T1000 (cell line): ENCODE measurements around the gene ATXN1.
A peak's percentile ranks its signal among the peaks of the same experiment; 100 is the strongest.
"Not testable (repeated sequence)": the region's sequence is repeated elsewhere in the genome, so short reads cannot be mapped to it uniquely, and the experiment has no call there.

Experiments
- DNase-seq: peaks from one replicate; lab custom pipeline; 2025; ENCODE audit warnings: mixed read lengths; lab: John Stamatoyannopoulos, UW

ATXN1 gene

DNA sequence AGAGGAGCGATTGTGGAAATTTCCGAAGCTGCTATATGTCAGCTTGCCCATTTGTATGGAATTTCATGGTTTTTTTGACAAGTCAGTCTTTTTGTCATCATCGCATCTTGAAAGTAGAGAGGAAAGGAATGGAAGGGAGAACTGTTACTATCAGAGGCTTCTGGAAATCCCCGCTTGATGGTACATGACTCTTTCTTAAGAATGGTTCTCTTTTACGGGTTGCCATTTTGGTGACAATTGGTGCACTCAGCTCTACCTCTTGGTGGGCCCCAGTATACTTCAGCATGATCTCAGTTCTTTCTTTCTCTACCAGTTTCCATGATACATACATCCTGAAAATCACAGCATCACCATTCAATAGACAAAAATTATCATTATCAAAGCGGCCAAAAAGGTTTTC lies 146.0 kb downstream of the ATXN1 start:
- DNase-seq = not testable (repeated sequence)

DNA sequence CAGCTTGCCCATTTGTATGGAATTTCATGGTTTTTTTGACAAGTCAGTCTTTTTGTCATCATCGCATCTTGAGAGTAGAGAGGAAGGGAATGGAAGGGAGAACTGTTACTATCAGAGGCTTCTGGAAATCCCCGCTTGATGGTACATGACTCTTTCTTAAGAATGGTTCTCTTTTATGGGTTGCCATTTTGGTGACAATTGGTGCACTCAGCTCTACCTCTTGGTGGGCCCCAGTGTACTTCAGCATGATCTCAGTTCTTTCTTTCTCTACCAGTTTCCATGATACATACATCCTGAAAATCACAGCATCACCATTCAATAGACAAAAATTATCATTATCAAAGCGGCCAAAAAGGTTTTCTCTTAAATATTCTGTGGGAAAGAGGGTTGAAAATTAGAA lies 147.1 kb downstream of the ATXN1 start:
- DNase-seq = not testable (repeated sequence)

DNA sequence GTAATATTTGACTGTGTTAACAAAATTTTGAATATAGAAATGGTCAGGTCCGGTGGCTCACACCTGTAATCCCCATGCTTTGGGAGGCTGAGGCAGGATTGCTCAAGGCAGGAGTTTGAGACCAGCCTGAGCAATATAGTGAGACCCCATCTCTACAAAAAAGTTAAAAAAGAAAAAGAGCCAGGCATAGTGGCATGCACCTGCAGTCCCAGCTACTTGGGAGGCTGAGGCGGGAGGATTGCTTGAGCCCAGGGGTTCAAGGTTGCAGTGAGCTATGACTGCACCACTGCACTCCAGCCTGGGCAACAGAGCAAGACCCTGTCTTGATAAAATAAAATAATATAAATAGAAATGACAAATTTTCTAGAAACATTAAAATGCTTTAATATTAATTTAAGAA lies 147.8 kb downstream of the ATXN1 start:
- DNase-seq = not testable (repeated sequence)

DNA sequence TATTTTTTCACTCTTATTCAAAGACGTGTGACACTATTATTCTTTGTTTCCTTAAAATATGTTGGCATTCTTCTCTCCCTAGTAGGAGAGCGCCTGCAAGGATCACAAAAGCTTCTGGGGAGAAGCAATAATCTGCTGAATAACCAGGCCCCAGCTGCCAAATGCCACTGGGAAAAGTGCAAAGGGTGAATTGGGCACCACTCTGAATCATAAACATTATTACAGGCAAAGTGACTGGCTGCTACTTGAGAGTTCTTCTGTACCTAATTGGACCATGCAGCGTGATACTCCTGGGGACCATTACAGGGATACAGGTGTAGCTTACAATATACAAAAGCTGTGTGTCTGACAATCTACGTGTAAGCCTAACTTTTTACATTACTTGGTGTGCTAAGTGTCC lies 152.8 kb downstream of the ATXN1 start:
- DNase-seq = no peak

DNA sequence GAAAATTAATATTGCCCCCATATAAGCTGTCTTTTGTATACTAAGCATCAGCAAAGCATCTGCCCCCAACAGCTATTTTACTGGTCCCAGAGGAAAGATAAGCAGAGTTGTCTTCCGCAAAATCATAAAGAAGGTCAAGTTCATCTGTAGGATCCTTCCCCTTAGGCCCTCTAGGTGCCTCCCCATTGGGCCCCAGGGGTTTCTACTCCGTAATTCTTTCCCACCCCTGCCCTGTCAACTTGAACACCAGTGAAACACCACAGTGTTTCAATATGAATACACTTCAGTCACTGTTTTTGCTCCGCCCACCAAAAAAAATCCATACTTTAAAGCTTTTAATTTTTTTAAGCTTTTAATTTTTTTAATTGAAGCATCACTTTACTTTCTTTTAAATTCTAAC lies 159.2 kb downstream of the ATXN1 start:
- no peak for DNase-seq

DNA sequence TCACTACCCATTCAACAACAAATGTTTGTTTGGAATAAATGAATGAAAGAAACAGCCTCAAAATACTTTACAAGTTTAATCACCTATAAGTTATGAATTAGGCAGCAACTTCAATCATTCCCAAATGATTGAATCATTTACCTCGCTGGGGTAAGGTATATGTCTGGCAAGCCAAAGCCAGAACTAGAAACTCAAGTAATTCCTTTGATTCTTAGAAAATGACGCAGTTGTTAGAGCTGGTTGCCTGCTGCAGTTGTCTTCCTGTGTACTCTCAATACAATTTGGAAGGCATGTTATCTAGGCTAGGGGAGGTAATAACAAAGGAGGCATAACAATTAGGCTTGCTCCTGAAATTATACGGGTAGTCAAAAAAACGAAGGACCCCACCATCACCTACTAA lies 160.6 kb downstream of the ATXN1 start:
- no peak for DNase-seq

DNA sequence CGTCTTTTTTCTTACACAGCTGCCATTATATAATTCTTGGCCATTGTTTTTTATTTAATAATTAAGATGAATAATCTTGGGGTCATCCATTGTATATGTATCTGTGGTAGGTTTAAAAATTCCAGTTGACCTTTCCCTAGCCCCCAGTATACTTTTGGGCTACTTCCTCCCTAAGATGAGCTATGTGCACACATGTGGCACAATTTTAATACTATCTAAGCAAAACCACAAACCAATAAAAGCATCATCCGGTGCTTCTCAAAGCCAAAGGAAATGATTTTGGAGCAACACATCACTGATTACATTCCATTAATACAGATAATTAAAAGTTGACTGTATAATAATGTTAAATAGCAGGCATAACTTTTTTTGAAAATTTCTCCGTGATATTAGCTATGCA lies 161.2 kb downstream of the ATXN1 start:
- no peak for DNase-seq

DNA sequence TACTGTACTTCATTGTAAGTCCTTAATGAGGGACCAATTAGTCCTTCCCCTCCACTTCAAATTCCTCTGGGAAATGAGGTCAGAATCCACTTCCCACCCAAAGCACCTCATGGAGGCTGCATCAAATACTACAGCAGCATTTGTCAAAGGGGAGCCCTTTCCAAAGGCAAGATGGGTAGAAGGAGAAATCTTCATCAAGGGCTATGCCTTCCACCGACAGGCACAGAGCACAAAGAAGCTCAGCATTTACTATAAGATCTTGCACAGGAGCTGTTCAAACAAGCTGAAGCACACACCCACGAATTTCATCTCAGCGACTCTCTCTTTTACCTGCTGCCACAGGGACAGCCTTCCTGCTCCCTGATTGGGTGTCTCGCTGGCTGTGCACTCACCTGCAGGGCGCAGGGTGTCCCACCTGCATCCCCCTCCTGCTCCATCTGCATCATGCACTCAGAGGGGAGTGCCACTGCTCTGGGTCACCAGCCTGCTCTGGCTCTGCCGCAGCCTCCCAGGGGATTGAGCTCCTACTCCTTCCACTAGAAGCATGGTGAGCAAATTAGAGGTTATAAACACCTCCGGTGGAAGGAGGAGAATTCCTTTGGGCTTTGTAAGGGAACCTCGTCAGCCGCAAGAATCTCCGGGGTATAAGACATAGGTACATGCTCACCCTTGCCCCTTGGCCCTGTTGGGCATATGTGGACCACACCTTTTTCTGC lies 164.5 kb downstream of the ATXN1 start:
- DNase-seq = no peak

DNA sequence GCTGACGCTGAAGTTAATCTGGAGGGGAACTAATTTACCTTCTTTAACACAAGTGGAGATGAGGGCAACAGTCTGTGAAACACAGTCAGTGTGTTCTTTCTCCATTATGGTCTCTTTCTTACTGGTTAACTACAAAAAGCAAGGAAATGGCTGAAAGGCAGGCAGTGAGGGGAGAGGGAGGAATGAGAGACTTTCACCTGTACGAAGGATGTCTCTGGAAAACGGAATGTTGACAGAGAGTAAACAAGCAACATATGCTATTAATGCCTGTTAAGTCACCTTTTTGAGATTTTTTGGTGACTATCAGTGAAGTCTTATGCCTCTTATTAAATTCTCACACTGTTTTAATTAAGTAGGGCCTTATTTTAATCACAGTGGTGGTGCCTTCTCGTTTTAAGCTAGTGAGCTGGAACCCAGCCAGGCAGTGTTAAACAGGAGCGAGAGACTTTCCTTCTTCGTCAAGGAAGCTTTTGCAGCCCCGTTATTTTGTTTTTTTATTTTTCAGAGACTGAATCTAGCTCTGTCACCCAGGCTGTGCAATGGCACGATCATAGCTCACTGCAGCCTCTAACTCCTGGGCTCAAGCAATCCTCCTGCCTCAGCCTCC lies 165.6 kb downstream of the ATXN1 start:
- DNase-seq = no peak

DNA sequence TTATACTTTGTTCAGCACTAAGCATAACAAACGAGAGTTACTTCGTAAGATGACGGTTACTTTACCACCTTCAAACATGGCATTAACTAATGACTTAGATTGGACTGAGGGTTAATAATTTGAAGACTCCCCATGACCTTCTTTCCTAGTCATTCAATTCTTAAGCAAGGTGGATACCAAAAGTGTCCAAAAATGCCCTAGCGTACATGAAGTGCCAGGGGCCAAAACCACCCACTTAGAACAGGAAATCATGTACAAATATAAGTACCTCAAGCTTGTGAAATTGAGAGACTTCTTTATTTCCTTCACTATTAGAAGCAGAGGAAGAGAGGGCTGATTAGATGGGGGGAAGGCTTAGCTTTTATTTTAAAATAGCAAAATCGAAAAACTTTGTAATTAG lies 166.4 kb downstream of the ATXN1 start:
- DNase-seq = no peak

DNA sequence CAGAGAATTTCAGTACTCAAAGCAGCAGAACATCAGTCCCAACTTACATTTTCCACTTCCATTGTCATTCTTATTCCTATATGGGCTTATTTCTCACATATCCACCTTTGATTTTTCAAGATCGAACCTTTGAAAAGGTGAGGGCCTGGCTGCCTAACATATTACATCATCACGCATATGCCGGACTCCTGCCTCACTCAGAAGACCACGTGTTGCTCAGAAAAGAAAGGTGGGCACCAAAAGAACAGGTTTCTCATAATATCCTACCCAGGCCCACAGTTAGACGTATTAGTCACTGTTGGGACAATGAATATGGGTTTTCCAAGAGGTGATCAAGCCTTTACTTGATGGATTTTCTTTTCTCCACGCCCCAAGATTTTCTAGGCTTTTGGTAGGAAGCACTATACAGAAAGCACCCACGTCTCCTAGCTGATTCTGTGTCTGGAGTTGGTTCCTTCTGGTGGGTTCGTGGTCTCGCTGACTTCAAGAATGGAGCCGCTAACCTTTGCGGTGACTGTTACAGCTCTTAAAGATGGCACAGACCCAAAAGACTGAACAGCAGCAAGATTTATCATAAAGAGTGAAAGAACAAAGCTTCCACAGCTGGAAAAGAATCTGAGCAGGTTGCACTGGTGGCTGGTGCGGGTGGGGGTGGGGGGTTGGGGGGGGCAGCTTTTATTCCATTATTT lies 168.9 kb downstream of the ATXN1 start:
- no peak for DNase-seq

DNA sequence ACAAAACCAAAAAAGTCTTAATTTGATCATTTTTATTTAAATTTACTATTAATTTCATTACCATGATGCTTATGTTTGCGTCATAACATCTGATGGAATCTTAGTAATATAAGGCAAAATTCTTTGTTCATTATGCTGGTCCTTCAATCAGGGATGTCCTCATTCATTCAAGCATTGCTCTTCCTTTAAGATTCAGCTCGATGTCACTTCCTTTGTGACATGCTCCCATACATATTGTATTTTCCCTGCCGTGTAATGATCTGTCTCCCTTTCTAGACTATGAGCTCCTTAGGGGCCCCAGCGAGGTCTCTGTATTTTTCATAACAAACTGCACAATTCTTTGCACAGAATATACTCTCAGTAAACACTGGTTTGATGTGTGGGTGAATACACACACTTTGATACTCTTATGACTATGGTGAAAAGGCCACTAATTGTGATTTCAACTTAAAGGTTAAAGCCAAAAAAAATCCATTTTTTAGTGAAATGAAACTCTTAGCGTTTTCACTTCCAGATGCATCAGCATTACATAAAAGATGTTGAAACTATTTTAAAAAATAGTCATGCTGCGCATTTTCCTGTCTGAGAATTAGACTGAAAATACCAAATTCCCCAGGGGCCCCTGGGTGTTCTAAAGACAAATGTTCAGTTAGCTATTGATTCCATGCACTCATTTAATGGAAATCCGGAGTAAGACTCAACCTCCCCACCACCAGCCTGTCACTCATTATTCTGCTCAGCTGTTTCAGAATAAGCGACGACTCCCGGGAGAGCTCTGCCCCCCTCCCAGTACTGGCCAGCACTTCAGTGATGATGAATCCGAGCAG lies 169.7 kb downstream of the ATXN1 start:
- no peak for DNase-seq

DNA sequence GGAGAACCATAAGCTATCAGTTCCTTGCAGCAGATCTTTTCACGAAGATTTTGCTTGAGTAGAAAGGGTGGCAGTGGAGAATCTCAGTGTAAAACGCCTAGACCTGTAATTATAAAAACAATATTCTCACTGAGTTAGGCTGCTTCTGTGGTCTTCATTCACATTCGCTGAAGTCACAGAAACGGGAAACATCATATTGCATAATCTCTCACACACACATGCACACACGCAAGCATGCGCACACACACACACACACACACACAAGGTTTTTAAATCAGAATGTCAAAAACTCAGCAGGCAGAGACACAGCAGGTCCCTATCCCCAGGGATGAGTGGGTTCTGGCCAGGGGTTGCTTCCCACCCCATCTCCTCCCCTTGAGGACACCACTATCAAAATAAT lies 175.5 kb downstream of the ATXN1 start:
- no peak for DNase-seq

DNA sequence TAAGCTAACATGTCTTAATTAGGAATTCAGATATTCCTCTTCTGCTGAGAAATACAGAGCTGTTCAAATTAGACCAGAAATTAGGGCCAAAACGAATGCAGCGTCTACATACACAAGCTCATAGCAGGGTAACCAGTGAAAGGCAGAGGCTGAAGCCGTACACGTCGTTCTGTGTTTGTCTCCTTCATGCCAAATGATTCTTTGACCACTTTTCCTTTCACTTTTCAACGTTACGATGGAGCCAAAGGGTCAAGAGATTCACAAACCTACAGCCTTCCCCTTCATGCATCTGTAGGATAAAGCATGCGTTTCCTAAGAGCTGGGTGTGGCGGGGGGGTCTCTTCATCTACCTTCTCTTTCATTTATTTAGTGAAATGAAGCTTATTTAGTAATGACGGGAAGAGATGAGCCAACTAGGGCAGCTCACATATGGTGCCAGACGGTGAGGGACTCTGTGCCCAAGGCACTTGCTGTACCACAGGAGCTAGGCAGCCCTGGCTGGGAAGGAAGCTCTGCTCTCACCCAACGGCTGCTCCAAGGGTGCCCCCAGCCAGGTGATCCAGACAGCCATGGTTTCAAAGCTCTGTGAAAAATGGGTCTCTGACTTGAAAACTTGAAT lies 178.0 kb downstream of the ATXN1 start:
- no peak for DNase-seq

DNA sequence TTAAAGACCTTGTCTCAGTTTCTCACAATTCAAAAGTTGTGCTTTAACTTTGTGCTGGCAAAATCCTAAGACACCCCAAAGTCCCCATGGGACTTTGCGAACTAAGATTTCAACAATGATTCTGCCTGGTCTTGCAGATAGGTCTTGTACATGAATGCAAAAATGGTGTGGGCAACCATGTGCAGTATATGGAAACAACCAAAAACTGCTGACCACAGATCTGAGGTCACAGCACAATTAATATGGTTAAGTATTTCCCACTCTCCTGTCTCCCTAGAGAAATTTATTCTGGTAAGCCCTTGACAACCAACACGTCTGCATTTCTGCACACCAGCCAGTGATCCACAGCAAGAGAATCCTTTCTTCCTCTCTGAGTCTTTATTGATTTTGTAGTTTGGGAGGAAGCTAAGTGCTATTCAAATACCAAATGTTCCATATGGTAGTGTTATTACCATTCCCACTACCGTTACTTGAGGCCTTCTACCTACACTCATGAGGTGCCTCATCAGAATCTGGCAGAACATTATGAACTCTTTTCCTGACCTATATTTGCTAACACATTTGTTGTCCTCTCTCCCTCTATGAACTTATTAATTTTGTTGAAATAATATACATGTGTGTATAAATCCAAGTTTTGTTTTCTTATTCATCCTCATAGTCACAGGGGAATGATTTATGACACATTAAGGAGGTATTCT lies 178.7 kb downstream of the ATXN1 start:
- DNase-seq = no peak

DNA sequence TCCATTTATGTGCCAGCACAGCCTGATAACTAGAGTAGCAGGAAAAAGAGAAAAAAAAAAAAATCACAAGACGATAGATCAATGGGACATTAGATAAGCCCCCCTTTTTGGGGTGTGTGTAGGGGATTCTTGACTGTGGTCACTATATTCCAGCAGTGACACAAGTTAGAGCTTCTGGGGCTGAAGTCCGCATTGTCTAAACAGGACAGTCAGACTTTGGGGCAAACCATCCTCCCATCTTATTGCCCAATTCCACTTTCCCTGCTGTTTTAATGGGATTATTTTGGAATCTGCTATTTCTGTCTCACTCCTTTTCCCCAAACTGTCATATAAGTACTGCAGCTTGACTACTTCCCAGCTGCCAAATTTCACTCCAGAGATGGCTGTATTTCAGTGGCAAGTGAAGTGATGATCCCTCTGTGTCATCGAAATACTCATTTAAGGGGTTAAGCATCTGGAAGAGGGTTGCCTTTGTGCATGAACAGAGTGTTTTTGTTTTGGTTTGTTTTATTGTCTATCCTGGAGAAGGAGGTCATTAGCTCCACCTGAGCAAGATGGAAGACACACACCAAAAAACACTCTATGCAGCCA lies 182.5 kb downstream of the ATXN1 start:
- DNase-seq = no peak

DNA sequence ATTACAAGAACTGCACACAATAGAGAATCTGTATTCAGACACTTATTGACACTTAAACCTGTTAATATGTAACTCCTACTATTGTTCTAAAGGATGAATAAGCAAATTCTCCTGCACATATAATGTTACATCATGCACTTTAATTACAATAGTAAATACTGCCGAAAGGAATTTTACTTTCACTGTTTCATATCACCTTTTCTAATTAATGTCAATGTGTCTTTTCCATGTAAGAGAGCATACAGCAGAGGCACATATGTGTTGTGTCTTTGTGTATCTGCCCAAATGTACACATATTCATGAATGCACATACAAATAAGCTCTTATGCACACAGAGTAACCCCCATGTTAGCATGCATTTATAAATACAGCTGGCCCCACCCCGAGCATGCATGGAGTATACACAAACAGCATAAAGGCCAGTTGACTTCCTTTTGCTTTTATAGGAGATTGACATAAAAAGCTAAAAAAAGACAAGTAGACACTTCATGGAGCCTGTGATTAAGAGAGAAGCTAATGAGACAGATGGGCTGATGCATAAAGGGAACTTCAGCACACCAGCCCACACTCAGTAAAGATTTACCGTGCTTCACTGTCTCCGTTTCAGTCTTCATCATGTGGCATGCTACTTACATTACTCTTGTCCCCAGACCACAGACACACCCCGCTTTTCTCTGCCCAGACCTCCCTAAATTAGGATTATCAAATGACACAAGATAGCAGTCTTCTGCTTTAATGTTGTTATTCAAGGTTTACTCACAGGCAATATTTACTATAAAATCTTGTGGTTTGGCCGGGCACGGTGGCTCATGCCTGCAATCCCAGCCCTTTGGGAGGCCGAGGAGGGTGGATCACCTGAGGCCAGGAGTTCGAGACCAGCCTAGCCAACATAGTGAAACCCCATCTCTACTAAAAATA lies 184.6 kb downstream of the ATXN1 start:
- peak; percentile 9 for DNase-seq

DNA sequence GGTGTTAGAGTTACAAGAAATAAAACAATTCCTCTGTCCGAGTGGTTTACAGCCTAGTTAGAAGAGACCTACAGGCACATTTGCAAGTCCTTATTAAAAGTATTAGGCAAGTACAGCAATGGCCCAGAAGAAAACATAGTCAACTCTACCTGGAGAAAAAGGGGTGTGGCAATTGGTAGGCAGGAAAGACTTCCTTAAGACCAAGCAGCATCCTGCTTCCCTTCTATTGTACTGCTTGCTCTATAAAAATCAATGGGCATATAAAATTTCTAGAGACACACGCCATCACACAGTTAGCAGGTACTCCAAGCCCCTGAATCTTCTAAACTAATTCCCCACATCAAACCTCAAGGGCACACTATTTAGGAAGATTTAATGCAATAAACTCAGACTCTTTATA lies 185.6 kb downstream of the ATXN1 start:
- no peak for DNase-seq

DNA sequence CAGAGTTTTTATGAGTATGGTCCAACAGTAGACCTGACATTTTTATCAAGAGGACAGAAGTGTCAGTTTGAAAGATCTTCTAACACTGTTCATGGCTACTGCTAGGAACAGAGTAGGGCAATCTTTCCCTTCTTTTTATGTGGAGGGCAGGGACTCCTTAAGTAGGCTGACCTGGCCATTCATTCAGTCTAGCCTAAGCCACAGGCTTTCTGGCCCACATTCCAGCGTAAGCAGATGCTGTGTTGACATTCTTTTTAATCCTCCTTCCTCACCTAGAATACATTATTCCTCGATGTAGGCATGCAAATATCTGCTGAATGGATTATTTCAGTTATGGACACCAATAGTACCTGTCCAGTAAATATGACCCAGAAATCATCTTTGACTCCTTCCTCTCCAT lies 188.3 kb downstream of the ATXN1 start:
- DNase-seq = no peak

DNA sequence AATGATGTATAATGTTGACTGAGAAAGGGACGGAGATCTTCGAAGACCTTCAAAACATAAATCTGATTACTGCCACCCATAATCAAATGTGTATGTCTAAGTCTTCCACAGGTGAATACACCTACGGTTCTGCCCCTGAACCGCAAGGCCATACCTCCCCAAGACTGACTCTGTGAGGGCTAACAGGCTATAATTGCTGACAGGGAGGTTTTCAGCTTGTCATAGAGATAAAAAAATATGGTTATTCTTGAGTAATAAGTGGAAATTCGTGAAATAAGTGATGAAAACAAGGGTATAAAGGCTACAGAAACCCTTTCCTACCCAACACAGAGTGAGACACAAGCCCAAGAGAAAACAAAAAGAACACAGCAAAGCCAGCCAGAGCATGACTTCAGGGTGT lies 188.9 kb downstream of the ATXN1 start:
- no peak for DNase-seq
